Hair follicular keratinocyte (primary cell): ENCODE measurements around the gene NUDT6. TPM values are rescaled to one million over a fixed set of nuclear protein-coding genes. Genes with fewer than 3 reads are reported as not detected.

Experiments
- total RNA-seq: library from RNA; depleted of rRNA; stranded (reverse); fragments of >200 nt; gene quantifications from 2 replicates; pipeline ENCODE4 v1.2.3, GENCODE V29; 2015

NUDT6 gene, protein sequence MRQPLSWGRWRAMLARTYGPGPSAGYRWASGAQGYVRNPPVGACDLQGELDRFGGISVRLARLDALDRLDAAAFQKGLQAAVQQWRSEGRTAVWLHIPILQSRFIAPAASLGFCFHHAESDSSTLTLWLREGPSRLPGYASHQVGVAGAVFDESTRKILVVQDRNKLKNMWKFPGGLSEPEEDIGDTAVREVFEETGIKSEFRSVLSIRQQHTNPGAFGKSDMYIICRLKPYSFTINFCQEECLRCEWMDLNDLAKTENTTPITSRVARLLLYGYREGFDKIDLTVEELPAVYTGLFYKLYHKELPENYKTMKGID
- 11.2 and 12.6 TPM in 2 replicates for total RNA-seq

DNA sequence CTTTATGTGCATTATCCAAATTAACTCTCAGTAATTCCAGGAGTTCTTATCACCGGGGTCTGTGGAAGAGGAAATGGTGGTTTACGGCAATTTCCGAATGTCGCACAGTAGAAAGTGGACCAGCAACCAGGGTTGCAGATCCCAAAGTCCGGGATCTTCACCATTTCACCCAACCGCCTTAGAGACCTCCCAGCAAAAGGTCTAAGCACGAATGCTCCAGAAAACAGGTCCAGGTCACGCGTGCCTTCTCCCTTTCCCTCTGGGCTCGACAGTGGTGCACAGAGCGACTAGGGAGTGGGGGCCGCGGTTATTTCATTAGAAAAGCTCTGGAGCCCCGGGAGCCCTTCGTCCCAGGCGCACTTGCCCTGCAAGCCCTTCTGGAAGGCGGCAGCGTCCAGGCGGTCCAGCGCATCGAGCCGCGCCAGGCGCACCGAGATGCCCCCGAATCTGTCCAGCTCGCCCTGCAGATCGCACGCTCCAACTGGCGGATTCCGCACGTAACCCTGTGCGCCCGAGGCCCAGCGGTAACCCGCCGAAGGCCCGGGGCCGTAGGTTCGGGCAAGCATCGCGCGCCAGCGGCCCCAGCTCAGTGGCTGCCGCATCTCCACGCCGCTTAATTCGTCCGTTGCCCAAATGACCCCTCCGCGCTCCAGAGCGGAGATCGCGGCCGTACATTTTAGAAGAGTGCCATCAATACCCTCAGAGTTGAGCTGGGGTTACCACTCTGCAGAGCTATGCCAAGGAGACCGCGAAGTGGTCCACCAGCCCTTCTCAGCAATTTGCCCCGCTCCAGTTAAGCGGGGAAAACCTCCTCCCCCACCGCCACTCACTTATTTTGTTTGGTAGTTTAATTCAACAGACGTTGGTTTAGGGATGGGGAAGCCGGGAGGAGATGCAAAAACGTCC is at the start of gene NUDT6:
Gene NUDT6, minus strand, starts transcription at position 627 of the 906 bp plus-strand sequence. Its CDS starts 25 bp downstream, at position 602.

Other genes with a start within 250 kb of the NUDT6 start
- gene BBS12, start 189.9 kb downstream of the NUDT6 start, total RNA-seq: 2.0 and 3.0 TPM in 2 replicates
- 1.6 and 3.3 TPM in 2 replicates for gene FGF2, start 95.8 kb downstream of the NUDT6 start, total RNA-seq